HG03521 (cell line): ENCODE results near the gene CRTC2.

Source experiments
- ATAC-seq: cut with Tn5 transposase; IDR thresholded peaks from one replicate; pipeline ENCODE4 v1.9.1; 2021; ENCODE audit warnings: mild to moderate bottlenecking, moderate library complexity; ENCODE audit not compliant: unreplicated experiment

The CRTC2 gene

GRCh38 chr1:153951183-153951582 is 7.2 kb downstream of the CRTC2 start:
- no peak for ATAC-seq

GRCh38 chr1:153946622-153947241 is 11.7 kb downstream of the CRTC2 start, which contains the start of gene DENND4B:
TSS of gene DENND4B (minus strand) at chr1:153946718. CDS start at chr1:153944374, 2,344 bp downstream.
- ATAC-seq, result peak; percentile 53

- ATAC-seq, result peak; percentile 64
These were observed 12.4 kb downstream of the CRTC2 start for GRCh38 chr1:153945795-153946621.

- ATAC-seq, result no peak
These were observed 13.1 kb downstream of the CRTC2 start for GRCh38 chr1:153945131-153945794.

- no peak for ATAC-seq
These were observed 13.6 kb downstream of the CRTC2 start for GRCh38 chr1:153944827-153945117.

- ATAC-seq, result no peak
These were observed 14.2 kb downstream of the CRTC2 start for GRCh38 chr1:153944005-153944826.

- no peak for ATAC-seq
These were observed 15.5 kb downstream of the CRTC2 start for GRCh38 chr1:153942766-153943549.

GRCh38 chr1:153941826-153942725 is 16.3 kb downstream of the CRTC2 start:
- ATAC-seq, result no peak

- ATAC-seq, result no peak
These were observed 17.7 kb downstream of the CRTC2 start for GRCh38 chr1:153940756-153941155.

GRCh38 chr1:153939476-153939875 is 18.9 kb downstream of the CRTC2 start:
- no peak for ATAC-seq

GRCh38 chr1:153938996-153939395 is 19.4 kb downstream of the CRTC2 start:
- ATAC-seq, result no peak

- ATAC-seq, result no peak
These were observed 21.1 kb downstream of the CRTC2 start for GRCh38 chr1:153937331-153937730.

GRCh38 chr1:153936011-153936802 is 22.2 kb downstream of the CRTC2 start:
- ATAC-seq, result no peak

- no peak for ATAC-seq
These were observed 23.7 kb downstream of the CRTC2 start for GRCh38 chr1:153934746-153935145.

GRCh38 chr1:153933955-153934354 is 24.5 kb downstream of the CRTC2 start:
- ATAC-seq, result no peak

GRCh38 chr1:153933430-153933829 is 25.0 kb downstream of the CRTC2 start:
- no peak for ATAC-seq

GRCh38 chr1:153932156-153933131 is 26.0 kb downstream of the CRTC2 start:
- ATAC-seq, result no peak
